Measurements from ENCODE around the gene MAP3K10.

MAP3K10 gene

GRCh38 chr19:40174092-40174491, 17.1 kb upstream of the MAP3K10 start:
- DNase-seq (ENCODE audit: low read depth), result no peak

- no peak for DNase-seq (ENCODE audit: low read depth)
These were observed 15.4 kb upstream of the MAP3K10 start for GRCh38 chr19:40175820-40176219.

- DNase-seq (ENCODE audit: low read depth), result no peak
These were observed 13.7 kb upstream of the MAP3K10 start for GRCh38 chr19:40177286-40178070.

GRCh38 chr19:40178756-40179155, 12.5 kb upstream of the MAP3K10 start:
- DNase-seq (ENCODE audit: low read depth), result no peak

- DNase-seq (ENCODE audit: low read depth), result no peak
These were observed 7.0 kb upstream of the MAP3K10 start for GRCh38 chr19:40184273-40184672.

- peak; percentile 5 for DNase-seq (ENCODE audit: low read depth)
These were observed 815 bp downstream of the MAP3K10 start for GRCh38 chr19:40191836-40192646.

- peak; percentile 15 for DNase-seq (ENCODE audit: low read depth)
These were observed 1.7 kb downstream of the MAP3K10 start for GRCh38 chr19:40192758-40193586.

GRCh38 chr19:40193587-40193849, 2.3 kb downstream of the MAP3K10 start:
- DNase-seq (ENCODE audit: low read depth), result no peak

- no peak for DNase-seq (ENCODE audit: low read depth)
These were observed 7.2 kb downstream of the MAP3K10 start for GRCh38 chr19:40198272-40198990.

- no peak for DNase-seq (ENCODE audit: low read depth)
These were observed 9.3 kb downstream of the MAP3K10 start for GRCh38 chr19:40200341-40201099.

- no peak for DNase-seq (ENCODE audit: low read depth)
These were observed 13.2 kb downstream of the MAP3K10 start for GRCh38 chr19:40204381-40204780.

- no peak for DNase-seq (ENCODE audit: low read depth)
These were observed 14.5 kb downstream of the MAP3K10 start for GRCh38 chr19:40205760-40206159.

GRCh38 chr19:40208602-40209001, 17.4 kb downstream of the MAP3K10 start:
- DNase-seq (ENCODE audit: low read depth), result no peak

GRCh38 chr19:40210889-40211288, 19.7 kb downstream of the MAP3K10 start:
- no peak for DNase-seq (ENCODE audit: low read depth)

- no peak for DNase-seq (ENCODE audit: low read depth)
These were observed 22.1 kb downstream of the MAP3K10 start for GRCh38 chr19:40213251-40213829.

- DNase-seq (ENCODE audit: low read depth), result no peak
These were observed 22.8 kb downstream of the MAP3K10 start for GRCh38 chr19:40213882-40214570.

GRCh38 chr19:40214936-40215335, 23.7 kb downstream of the MAP3K10 start:
- DNase-seq (ENCODE audit: low read depth), result no peak

GRCh38 chr19:40216013-40216776, 25.0 kb downstream of the MAP3K10 start:
- DNase-seq (ENCODE audit: low read depth), result no peak

- DNase-seq (ENCODE audit: low read depth), result no peak
These were observed 25.5 kb downstream of the MAP3K10 start for GRCh38 chr19:40216777-40217026.
